G401.6 (cell line): ENCODE measurements around the gene RNASEH2A.

ENCODE experiments used
- FAIRE-seq: peaks from 2 replicates; lab custom pipeline; 2012; peaks lifted over from hg19 to GRCh38; lab: Jason Lieb, UNC

RNASEH2A gene

GRCh38 chr19:12806242-12807081, at the start of gene RNASEH2A:
Gene RNASEH2A (plus strand): TSS chr19:12806584. CDS start chr19:12806674, 90 bp downstream.
- peak; percentile 11 for FAIRE-seq

GRCh38 chr19:12757544-12758274, 48.7 kb upstream of the RNASEH2A start:
- no peak for FAIRE-seq

- no peak for FAIRE-seq
Observed at GRCh38 chr19:12759686-12760085, 46.7 kb upstream of the RNASEH2A start.

- FAIRE-seq, result no peak
Observed at GRCh38 chr19:12763100-12763499, 43.3 kb upstream of the RNASEH2A start.

- FAIRE-seq, result no peak
Observed at GRCh38 chr19:12764698-12765097, 41.7 kb upstream of the RNASEH2A start.

- no peak for FAIRE-seq
Observed at GRCh38 chr19:12766051-12766521, 40.3 kb upstream of the RNASEH2A start.

GRCh38 chr19:12767150-12767549, 39.2 kb upstream of the RNASEH2A start:
- no peak for FAIRE-seq

GRCh38 chr19:12767666-12768065, 38.7 kb upstream of the RNASEH2A start:
- no peak for FAIRE-seq

- FAIRE-seq, result no peak
Observed at GRCh38 chr19:12769689-12770088, 36.7 kb upstream of the RNASEH2A start.

- FAIRE-seq, result no peak
Observed at GRCh38 chr19:12770922-12771321, 35.5 kb upstream of the RNASEH2A start.

GRCh38 chr19:12772323-12772722, 34.1 kb upstream of the RNASEH2A start:
- FAIRE-seq, result no peak

- no peak for FAIRE-seq
Observed at GRCh38 chr19:12773571-12773970, 32.8 kb upstream of the RNASEH2A start.

- no peak for FAIRE-seq
Observed at GRCh38 chr19:12774588-12775555, 31.5 kb upstream of the RNASEH2A start, which contains the start of gene HOOK2. Gene HOOK2 (minus strand): TSS chr19:12775552. CDS start chr19:12775449, 103 bp downstream.

- peak; percentile 63 for FAIRE-seq
Observed at GRCh38 chr19:12777217-12778016, 29.0 kb upstream of the RNASEH2A start.

GRCh38 chr19:12778017-12778904, 28.1 kb upstream of the RNASEH2A start:
- no peak for FAIRE-seq

GRCh38 chr19:12778905-12779161, 27.6 kb upstream of the RNASEH2A start:
- FAIRE-seq, result no peak

- no peak for FAIRE-seq
Observed at GRCh38 chr19:12779162-12779993, 27.0 kb upstream of the RNASEH2A start.

- FAIRE-seq, result no peak
Observed at GRCh38 chr19:12782174-12782423, 24.3 kb upstream of the RNASEH2A start.

- FAIRE-seq, result no peak
Observed at GRCh38 chr19:12782424-12783290, 23.7 kb upstream of the RNASEH2A start.
